Coronary artery (tissue), 2 donors: ENCODE results near the gene RNF10.
A peak's percentile ranks its signal among the peaks of the same experiment; 100 is the strongest.

Experiments
- DNase-seq: peaks from one replicate; pipeline ENCODE4 v3.0.0-alpha.2; 2017; ENCODE audit warnings: low spot score
- H3K27ac ChIP-seq, 2 donors: fragments of 200-600 bp; sonication (generic); one replicate each; pipeline ENCODE4 v1.5.1; 2016 to 2019
- H3K4me3 ChIP-seq: fragments of 200-600 bp; sonication (generic); 2 replicates; pipeline ENCODE4 v1.5.1; 2016; ENCODE audit warnings: mild to moderate bottlenecking, moderate library complexity
- TF ChIP-seq, protein P1 (sequence below): fragments of 200-600 bp; sonication (generic); IDR thresholded peaks from one replicate; pipeline ENCODE4 v1.5.1; 2019; ENCODE audit warnings: antibody characterized with exemption

Gene RNF10

GRCh38 chr12:120495186-120495730 lies 38.9 kb upstream of the RNF10 start:
- H3K27ac ChIP-seq: peak overlapping the region in 1 of 2 donors; percentile 98
- no peak for DNase-seq
- TF ChIP-seq, protein P1, sequence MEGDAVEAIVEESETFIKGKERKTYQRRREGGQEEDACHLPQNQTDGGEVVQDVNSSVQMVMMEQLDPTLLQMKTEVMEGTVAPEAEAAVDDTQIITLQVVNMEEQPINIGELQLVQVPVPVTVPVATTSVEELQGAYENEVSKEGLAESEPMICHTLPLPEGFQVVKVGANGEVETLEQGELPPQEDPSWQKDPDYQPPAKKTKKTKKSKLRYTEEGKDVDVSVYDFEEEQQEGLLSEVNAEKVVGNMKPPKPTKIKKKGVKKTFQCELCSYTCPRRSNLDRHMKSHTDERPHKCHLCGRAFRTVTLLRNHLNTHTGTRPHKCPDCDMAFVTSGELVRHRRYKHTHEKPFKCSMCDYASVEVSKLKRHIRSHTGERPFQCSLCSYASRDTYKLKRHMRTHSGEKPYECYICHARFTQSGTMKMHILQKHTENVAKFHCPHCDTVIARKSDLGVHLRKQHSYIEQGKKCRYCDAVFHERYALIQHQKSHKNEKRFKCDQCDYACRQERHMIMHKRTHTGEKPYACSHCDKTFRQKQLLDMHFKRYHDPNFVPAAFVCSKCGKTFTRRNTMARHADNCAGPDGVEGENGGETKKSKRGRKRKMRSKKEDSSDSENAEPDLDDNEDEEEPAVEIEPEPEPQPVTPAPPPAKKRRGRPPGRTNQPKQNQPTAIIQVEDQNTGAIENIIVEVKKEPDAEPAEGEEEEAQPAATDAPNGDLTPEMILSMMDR: no peak
- H3K4me3 ChIP-seq: peak overlapping the region; percentile 100

DNA sequence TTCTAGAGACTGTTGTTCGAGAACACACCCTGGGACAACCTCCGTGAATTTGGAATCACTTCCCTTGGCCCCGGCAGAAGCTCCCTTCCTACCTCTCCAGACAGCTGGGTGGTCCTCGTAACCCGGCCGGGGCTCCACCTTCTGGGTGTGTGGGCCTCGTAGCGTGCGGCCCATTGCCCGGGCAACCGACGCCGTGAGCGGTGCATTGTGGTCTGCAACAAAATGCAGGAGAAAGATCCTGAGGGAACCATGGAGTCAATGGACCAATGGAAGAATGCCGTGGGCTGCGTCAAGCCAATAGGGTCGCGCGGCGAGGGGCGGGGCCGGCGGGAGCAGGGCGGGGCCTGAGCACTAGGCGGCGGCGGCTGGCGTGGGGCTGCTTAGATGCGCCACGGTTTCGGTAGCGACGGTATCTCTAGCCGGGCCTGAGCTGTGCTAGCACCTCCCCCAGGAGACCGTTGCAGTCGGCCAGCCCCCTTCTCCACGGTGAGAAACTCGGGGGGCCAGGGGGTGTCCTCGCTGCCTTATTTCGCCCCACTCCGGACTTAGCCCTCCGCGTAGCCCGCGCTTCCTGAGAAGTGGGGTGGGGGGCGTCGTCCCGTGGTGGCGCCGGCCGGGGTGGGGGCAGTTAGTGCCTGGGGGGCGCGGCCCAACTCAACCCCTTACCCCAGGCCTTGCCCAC lies 38.3 kb upstream of the RNF10 start, which contains the start of gene DYNLL1:
Gene DYNLL1 (plus strand): TSS at position 383 of the 682 bp plus-strand sequence. CDS start 309 bp downstream, outside the sequence.
- Histone ChIP-seq H3K27ac (peak within 1 kb of the TSS; percentile 76 to 98), H3K4me3 (peak within 1 kb of the TSS; percentile 100)
- TF ChIP-seq, protein P1: no peak
- peak; percentile 96 for DNase-seq

- H3K27ac ChIP-seq: peak overlapping the region; percentile 76 to 98
- DNase-seq: peak; percentile 80
- TF ChIP-seq, protein P1: no peak
- peak overlapping the region; percentile 100 for H3K4me3 ChIP-seq
These were observed 37.5 kb upstream of the RNF10 start for GRCh38 chr12:120496413-120497340.

DNA sequence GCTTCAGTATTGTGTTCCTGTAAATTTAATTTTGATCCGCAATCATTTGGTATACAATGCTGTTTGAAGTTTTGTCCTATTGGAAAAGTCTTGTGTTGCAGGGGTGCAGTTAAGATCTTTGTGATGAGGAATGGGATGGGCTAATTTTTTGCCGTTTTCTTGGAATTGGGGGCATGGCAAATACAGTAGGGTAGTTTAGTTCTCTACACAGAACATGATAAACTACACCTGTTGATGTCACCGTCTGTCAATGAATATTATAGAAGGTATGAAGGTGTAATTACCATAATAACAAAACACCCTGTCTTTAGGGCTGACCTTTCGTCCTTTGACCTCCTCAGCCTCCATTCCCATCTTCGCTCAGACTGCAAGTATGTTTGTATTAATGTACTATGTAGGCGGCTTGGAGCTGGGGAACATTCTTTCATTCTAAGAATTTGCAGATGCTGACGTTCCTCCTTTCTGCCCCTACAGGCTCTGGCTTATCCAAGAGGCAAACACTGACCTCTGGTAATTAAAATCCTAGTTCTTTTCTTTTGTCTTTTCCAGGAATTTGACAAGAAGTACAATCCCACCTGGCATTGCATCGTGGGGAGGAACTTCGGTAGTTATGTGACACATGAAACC lies 36.5 kb upstream of the RNF10 start:
- DNase-seq: no peak
- TF ChIP-seq, protein P1: no peak
- Histone ChIP-seq H3K4me3 (peak overlapping the region; percentile 100), H3K27ac (peak overlapping the region; percentile 8 to 98)

DNA sequence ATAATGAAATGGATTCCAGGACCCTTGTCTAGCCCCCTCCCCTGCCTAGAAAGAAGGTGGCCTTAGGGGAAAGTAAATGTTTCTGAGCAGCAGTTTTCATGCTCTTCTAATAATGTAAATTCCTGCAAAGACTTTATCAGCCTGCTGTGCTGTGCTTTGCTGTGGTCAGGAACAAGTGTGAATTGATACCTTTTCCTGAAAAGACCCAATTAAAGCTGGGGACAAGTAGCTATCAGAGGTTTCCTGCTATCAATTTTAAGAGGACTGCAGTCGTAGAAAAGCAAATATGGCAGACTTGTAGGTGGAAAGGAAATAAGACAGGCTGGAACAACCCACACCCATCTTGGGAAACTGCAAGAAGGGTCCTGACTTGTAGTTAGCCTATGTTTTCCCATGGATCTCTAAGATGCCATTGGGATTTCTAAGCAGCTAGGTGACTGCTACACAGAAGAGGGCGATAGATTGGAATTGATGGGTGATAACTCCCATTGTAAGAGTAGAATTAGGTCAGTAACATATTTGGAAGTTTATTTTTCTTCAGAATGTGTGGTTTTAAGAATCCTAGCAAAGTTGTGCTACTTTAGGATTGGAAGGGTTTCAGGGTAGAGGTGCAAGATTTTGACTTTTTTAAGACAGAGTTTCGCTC lies 35.2 kb upstream of the RNF10 start:
- no peak for DNase-seq
- TF ChIP-seq, protein P1: no peak
- Histone ChIP-seq H3K27ac (no peak overlapping the region), H3K4me3 (no peak overlapping the region)

DNA sequence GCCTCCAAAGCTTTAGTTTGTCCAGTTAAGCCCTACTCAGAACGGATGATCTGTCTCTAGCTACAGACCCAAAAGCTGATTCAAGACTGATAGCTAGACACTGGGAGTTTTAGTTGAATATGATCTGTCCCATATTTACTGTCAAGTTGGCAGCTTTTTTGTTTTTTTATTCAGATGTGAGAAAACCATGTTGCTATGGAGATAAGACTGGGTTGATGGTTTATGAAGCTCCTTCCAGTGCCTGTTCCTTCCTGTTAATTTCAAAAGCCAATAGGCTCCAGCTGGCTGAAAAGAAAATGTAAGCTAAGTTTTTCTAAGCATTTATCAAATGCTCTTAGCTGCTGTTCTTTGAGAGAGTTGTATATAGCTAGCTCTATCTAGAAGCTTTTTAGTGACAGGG lies 33.6 kb upstream of the RNF10 start:
- no peak for DNase-seq
- TF ChIP-seq, protein P1: no peak
- Histone ChIP-seq H3K4me3 (no peak overlapping the region), H3K27ac (no peak overlapping the region)
